GM23338 (cell line): Measurements from ENCODE around the gene CELF4. TPM values are rescaled to one million over a fixed set of nuclear protein-coding genes. Genes with fewer than 3 reads are reported as not detected.

ENCODE experiments used
- ATAC-seq: fragments of 200-7000 bp; cut with Tn5 transposase; 3 replicates; pipeline ENCODE4 v1.9.1; 2020
- DNase-seq: peaks from one replicate; pipeline ENCODE4 v3.0.0-alpha.2; 2015; ENCODE audit warnings: low spot score
- H2AFZ ChIP-seq: fragments of 200-600 bp; sonication (generic); 2 replicates; pipeline ENCODE4 v1.8.0; 2016; ENCODE audit warnings: antibody characterized with exemption, mild to moderate bottlenecking, moderate library complexity
- H3F3A ChIP-seq: fragments of 200-600 bp; sonication (generic); replicated peaks from 2 replicates; pipeline ENCODE4 v1.8.0; 2017; ENCODE audit warnings: antibody characterized with exemption, mixed run types, low read depth
- H3K27ac ChIP-seq: fragments of 200-600 bp; sonication (generic); 2 replicates; pipeline ENCODE4 v1.6.1; 2016; ENCODE audit warnings: low read depth
- H3K27me3 ChIP-seq: fragments of 200-600 bp; sonication (generic); 2 replicates; pipeline ENCODE4 v1.8.0; 2016; ENCODE audit warnings: mild to moderate bottlenecking, mixed run types, moderate library complexity; ENCODE audit not compliant: insufficient read depth
- H3K36me3 ChIP-seq: fragments of 200-600 bp; sonication (generic); 2 replicates; pipeline ENCODE4 v1.8.0; 2016; ENCODE audit warnings: mild to moderate bottlenecking; ENCODE audit not compliant: insufficient read depth
- H3K4me1 ChIP-seq: fragments of 200-600 bp; sonication (generic); 2 replicates; pipeline ENCODE4 v1.8.0; 2016; ENCODE audit warnings: mild to moderate bottlenecking, moderate library complexity; ENCODE audit not compliant: insufficient read depth
- H3K4me2 ChIP-seq: fragments of 200-600 bp; sonication (generic); 2 replicates; pipeline ENCODE4 v1.7.1; 2017; ENCODE audit warnings: mixed run types
- H3K4me3 ChIP-seq: fragments of 200-600 bp; sonication (generic); 2 replicates; pipeline ENCODE4 v1.6.1; 2016; ENCODE audit warnings: mixed run types
- H3K79me2 ChIP-seq: fragments of 200-600 bp; sonication (generic); replicated peaks from 2 replicates; pipeline ENCODE4 v1.8.0; 2017; ENCODE audit warnings: mild to moderate bottlenecking; ENCODE audit not compliant: insufficient read depth
- H3K9me2 ChIP-seq: fragments of 200-600 bp; sonication (generic); 2 replicates; pipeline ENCODE4 v1.8.0; 2017; ENCODE audit not compliant: insufficient read depth
- H4K20me1 ChIP-seq: fragments of 200-600 bp; sonication (generic); replicated peaks from 2 replicates; pipeline ENCODE4 v1.8.0; 2017; ENCODE audit warnings: mild to moderate bottlenecking; ENCODE audit not compliant: insufficient read depth
- H3K27ac Mint-ChIP-seq: 2 replicates; pipeline ENCODE4 v1.8.0; 2020; ENCODE audit warnings: inconsistent platforms, mild to moderate bottlenecking, moderate library complexity, mixed read lengths
- H3K27me3 Mint-ChIP-seq: 3 replicates; pipeline ENCODE4 v1.8.0; 2022; ENCODE audit warnings: low read depth, mild to moderate bottlenecking, moderate library complexity, mixed read lengths, inconsistent platforms; ENCODE audit not compliant: insufficient read depth, poor library complexity
- H3K36me3 Mint-ChIP-seq: 3 replicates; pipeline ENCODE4 v1.8.0; 2021; ENCODE audit warnings: low read depth, mild to moderate bottlenecking, inconsistent platforms, moderate library complexity, mixed read lengths
- H3K4me1 Mint-ChIP-seq: 3 replicates; pipeline ENCODE4 v1.8.0; 2020; ENCODE audit warnings: mild to moderate bottlenecking, inconsistent platforms, mixed read lengths
- H3K4me3 Mint-ChIP-seq: 3 replicates; pipeline ENCODE4 v1.8.0; 2021; ENCODE audit warnings: moderate library complexity, mild to moderate bottlenecking, inconsistent platforms, mixed read lengths
- H3K9me3 Mint-ChIP-seq: 3 replicates; pipeline ENCODE4 v1.8.0; 2020; ENCODE audit warnings: moderate library complexity, mild to moderate bottlenecking, inconsistent platforms, mixed read lengths
- CREB1 ChIP-seq: fragments of 250-450 bp; sonication (Bioruptor Pico); IDR thresholded peaks from 2 replicates; pipeline ENCODE4 v1.5.0; 2020; ENCODE audit warnings: low read depth, mild to moderate bottlenecking, moderate library complexity
- NANOG ChIP-seq: IDR thresholded peaks from 2 replicates; pipeline ENCODE4 v1.6.1; 2016; ENCODE audit warnings: antibody characterized with exemption, borderline replicate concordance
- STAT1 ChIP-seq: IDR thresholded peaks from one replicate; pipeline ENCODE4 v1.6.1; 2016; ENCODE audit warnings: antibody characterized with exemption; ENCODE audit not compliant: unreplicated experiment
- ZNF462 ChIP-seq: fragments of 250-450 bp; sonication (Bioruptor Pico); IDR thresholded peaks from 2 replicates; pipeline ENCODE4 v1.5.0; 2020; ENCODE audit warnings: mild to moderate bottlenecking, moderate library complexity
- polyA plus RNA-seq: library from polyadenylated mRNA; unstranded; fragments of >200 nt; fragmentation: Nextera tagmentation; extraction: Ambion mirVana; gene quantifications from 2 replicates; pipeline ENCODE4 v1.2.1, GENCODE V29; 2016
- total RNA-seq: library from RNA; depleted of rRNA; stranded (reverse); fragments of >200 nt; shearing (Covaris generic); gene quantifications from 2 replicates; pipeline ENCODE4 v1.2.3, GENCODE V29; 2014

CELF4 gene
- total and polyA plus RNA-seq, 2 experiments from 2014 or later = 2.6 to 6.7 TPM

- TF ChIP-seq ZNF462 (CRISPR knock-in tag) (no peak), CREB1 (CRISPR knock-in tag) (no peak)
Observed at GRCh38 chr18:37429791-37430190, 135.8 kb downstream of the CELF4 start (continued).

- H3K9me3 Mint-ChIP-seq = no peaks in the 10 kb centered on the region
Observed at GRCh38 chr18:37428288-37428974, 137.2 kb downstream of the CELF4 start.

More at GRCh38 chr18:37428288-37428974, 137.2 kb downstream of the CELF4 start:
- Histone ChIP-seq H3K27me3 (no peaks in the 10 kb centered on the region), H3K27ac (no peak overlapping the region), H3K4me2 (no peak overlapping the region), H3K36me3 (no peaks in the 10 kb centered on the region; the same call in 1 of the 2 replicates), H3K79me2 (no peaks in the 10 kb centered on the region), H2AFZ (no peak overlapping the region), H3K9me2 (no peaks in the 10 kb centered on the region), H4K20me1 (no peaks in the 10 kb centered on the region), H3K4me3 (no peak overlapping the region), H3K4me1 (no peaks in the 10 kb centered on the region; the same call in 1 of the 2 replicates), H3F3A (no peaks in the 10 kb centered on the region)
- no peak overlapping the region for H3K4me3 Mint-ChIP-seq
- no peak for DNase-seq
- no peak overlapping the region for H3K27ac Mint-ChIP-seq
- H3K4me1 Mint-ChIP-seq = peaks cover 7% of the 10 kb centered on the region; the same call in 2 of the 3 replicates
- peak; percentile 20; the same call in 2 of the 3 replicates for ATAC-seq
- peaks cover 11% of the 10 kb centered on the region for H3K27me3 Mint-ChIP-seq
- TF ChIP-seq STAT1 = no peak
- TF ChIP-seq NANOG = no peak
- TF ChIP-seq ZNF462 (CRISPR knock-in tag) = no peak
- H3K36me3 Mint-ChIP-seq = no peaks in the 10 kb centered on the region
